Measurements from ENCODE around the gene ELP5.

ELP5 gene

GRCh38 chr17:7256766-7257456, 4.9 kb downstream of the ELP5 start:
- DNase-seq (ENCODE audit: low spot score): no peak

GRCh38 chr17:7258731-7259554, 6.9 kb downstream of the ELP5 start:
- DNase-seq (ENCODE audit: low spot score): no peak

- DNase-seq (ENCODE audit: low spot score): no peak
Measured at GRCh38 chr17:7259555-7259889, 7.5 kb downstream of the ELP5 start.

GRCh38 chr17:7260151-7260550, 8.1 kb downstream of the ELP5 start:
- DNase-seq (ENCODE audit: low spot score): no peak

- DNase-seq (ENCODE audit: low spot score): peak; percentile 75
Measured at GRCh38 chr17:7260651-7261378, 8.8 kb downstream of the ELP5 start.

- DNase-seq (ENCODE audit: low spot score): peak; percentile 27
Measured at GRCh38 chr17:7261379-7262191, 9.6 kb downstream of the ELP5 start.

GRCh38 chr17:7262192-7262934, 10.3 kb downstream of the ELP5 start, which contains the start of gene CLDN7:
CLDN7 (minus strand) TSS chr17:7262478; CDS start chr17:7262043, 435 bp downstream.
- peak; percentile 90 for DNase-seq (ENCODE audit: low spot score)

- DNase-seq (ENCODE audit: low spot score): peak; percentile 71
Measured at GRCh38 chr17:7262935-7263800, 11.2 kb downstream of the ELP5 start.

- no peak for DNase-seq (ENCODE audit: low spot score)
Measured at GRCh38 chr17:7263801-7264078, 11.7 kb downstream of the ELP5 start.

- DNase-seq (ENCODE audit: low spot score): no peak
Measured at GRCh38 chr17:7266784-7267183, 14.8 kb downstream of the ELP5 start.

GRCh38 chr17:7279448-7279847, 27.4 kb downstream of the ELP5 start:
- DNase-seq (ENCODE audit: low spot score): no peak

- DNase-seq (ENCODE audit: low spot score): peak; percentile 81
Measured at GRCh38 chr17:7280519-7281073, 28.6 kb downstream of the ELP5 start.

- DNase-seq (ENCODE audit: low spot score): peak; percentile 92
Measured at GRCh38 chr17:7281074-7281952, 29.3 kb downstream of the ELP5 start, which contains the start of gene SLC2A4. SLC2A4 (plus strand) TSS chr17:7281718; CDS start chr17:7281935, 217 bp downstream.

- DNase-seq (ENCODE audit: low spot score): no peak
Measured at GRCh38 chr17:7281953-7282751, 30.1 kb downstream of the ELP5 start.

GRCh38 chr17:7282752-7283321, 30.8 kb downstream of the ELP5 start:
- DNase-seq (ENCODE audit: low spot score): no peak

GRCh38 chr17:7283471-7284216, 31.6 kb downstream of the ELP5 start:
- no peak for DNase-seq (ENCODE audit: low spot score)

- DNase-seq (ENCODE audit: low spot score): no peak
Measured at GRCh38 chr17:7284911-7285310, 32.9 kb downstream of the ELP5 start.

Data from kidney tubule cell (primary cell).